Stimulated activated CD4-positive, alpha-beta T cell treated with anti-CD3 and anti-CD28 coated beads, Interleukin-4, amount 100 ng/mL, for 48 hours (primary cell): ENCODE data around the gene BAIAP2L2.
"Not testable (repeated sequence)": the region's sequence is repeated elsewhere in the genome, so short reads cannot be mapped to it uniquely, and the experiment has no call there.

Source experiments
- DNase-seq, 2 donors: peaks; one replicate each; pipeline ENCODE4 v3.0.0-alpha.2; 2020; ENCODE audit warnings: low read depth in 2 of 2

The BAIAP2L2 gene, protein sequence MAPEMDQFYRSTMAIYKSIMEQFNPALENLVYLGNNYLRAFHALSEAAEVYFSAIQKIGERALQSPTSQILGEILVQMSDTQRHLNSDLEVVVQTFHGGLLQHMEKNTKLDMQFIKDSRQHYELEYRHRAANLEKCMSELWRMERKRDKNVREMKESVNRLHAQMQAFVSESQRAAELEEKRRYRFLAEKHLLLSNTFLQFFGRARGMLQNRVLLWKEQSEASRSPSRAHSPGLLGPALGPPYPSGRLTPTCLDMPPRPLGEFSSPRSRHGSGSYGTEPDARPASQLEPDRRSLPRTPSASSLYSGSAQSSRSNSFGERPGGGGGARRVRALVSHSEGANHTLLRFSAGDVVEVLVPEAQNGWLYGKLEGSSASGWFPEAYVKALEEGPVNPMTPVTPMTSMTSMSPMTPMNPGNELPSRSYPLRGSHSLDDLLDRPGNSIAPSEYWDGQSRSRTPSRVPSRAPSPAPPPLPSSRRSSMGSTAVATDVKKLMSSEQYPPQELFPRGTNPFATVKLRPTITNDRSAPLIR

DNA sequence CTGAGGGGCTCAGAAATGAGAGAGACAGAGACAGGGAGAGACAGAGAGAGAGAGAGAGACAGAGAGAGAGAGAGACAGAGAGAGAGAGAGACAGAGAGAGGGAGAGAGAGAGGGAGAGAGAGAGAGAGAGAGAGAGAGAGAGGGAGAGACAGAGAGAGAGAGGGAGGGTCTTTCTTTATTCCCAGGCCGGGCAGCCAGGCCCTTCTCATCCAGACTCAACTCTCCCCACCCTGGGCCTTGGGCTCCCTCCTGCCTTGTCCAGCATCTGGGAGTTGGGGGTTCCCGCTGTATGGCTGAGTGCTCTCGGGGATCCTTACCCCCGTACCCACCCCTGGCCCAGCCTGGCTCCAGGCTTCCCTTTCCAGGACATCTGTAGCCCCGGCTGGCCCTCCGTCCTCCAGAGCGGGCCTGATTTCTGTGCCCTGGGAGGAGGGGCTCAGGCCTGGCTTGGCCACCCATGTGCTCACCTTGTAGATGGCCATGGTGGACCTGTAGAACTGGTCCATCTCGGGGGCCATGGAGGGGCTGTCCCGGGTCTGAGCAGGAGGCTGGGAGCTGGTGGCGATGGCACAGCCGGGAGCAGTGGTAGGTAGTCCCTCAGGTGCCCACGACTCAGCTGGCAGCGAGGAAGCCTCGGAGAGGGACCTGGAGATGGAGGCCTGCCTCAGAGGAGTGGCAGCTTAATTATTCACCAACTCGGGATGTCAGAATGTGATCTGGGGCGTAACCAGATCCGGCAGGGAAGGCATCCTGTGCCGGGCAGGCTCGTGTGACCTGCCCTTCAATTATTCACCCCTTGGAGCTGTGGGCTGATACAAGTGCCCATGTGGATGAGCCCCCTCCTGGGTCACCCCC is at the start of gene BAIAP2L2:
Gene BAIAP2L2, minus strand, starts transcription at position 677 of the 855 bp plus-strand sequence. Its CDS starts 159 bp downstream, at position 518.
- DNase-seq = no peak

DNA sequence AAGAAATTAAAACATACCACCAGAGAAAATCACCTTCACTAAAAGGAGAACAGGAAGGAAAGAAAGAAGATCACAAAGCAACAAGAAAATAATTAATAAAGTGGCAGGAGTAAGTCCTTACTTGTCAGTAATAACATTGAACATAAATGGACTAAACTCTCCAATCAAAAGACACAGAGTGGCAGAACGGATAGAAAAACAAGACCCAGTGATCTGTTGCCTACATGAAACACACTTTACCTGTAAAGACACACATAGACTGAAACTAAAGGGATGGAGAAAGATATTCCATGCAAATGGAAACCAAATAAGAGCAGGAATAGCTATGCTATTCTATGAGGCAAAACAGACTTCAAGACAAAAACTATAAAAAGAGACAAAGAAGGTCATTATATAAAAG is 45.2 kb upstream of the BAIAP2L2 start:
- DNase-seq = no peak

DNA sequence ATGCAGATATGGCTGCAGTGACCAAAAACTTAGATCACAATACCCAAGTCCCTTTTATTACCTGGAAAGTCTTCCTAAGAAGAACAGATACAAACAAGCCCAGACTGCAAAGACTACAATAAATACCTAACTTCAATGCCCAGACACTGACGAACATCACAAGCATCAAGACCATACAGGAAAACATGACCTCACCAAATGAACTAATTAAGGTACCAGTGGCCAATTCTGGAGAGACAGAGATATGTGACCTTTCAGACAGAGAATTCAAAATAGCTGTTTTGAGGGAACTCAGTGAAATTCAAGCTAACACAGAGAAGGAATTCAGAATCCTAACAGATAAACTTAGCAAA is 44.1 kb upstream of the BAIAP2L2 start:
- not testable (repeated sequence) for DNase-seq

DNA sequence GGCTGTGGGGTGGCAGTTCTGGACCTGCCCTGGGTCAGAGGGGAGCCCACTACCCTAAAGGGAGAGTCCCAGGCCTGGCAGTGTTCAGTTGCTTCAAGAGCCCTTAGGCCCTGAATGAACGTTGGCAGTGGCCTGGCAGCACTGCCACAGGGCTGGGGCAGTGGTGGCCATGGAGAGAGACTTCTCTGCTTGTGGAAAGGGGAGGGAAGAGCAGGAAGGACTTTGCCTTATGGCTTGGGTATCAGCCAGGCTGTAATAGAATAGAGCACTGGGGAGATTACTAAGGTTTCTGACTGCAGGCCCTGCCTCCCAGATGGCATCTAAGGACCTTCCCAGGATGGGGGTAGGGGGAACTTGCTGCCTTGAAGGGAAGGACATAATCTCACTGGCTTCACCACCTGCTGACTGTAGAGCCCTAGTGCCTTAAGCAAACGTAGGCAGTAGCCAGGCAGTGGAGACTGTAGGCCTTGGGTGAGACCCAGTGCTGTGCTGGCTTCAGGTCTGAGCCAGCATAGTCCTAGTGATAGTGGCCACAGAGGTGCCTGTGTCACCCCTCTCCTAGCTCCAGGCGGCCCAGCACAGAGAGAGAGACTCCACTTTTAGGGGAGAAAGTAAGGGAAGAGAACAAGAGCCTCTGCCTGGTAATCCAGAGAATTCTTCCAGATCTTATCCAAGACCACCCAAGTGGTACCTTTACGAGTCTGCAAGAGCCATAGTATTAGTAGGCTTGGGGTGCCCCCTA is 43.5 kb upstream of the BAIAP2L2 start:
- DNase-seq = no peak

DNA sequence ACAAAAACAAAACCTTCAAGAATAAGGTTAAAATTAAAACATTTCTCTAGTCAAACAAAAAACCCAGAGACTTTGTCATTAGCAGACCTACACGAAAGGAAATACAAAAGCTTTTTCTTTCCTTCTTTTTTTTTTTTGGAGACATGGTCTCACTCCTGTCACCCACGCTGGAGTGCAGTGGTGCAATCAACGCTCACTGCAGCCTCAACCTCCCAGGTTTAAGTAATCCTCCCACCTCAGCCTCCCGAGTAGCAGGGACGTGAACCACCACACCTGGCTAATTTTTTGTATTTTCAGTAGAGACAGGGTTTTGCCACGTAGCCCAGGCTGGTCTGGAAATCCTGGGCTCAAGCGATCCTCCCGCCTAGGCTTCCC is 40.6 kb upstream of the BAIAP2L2 start:
- DNase-seq = no peak

DNA sequence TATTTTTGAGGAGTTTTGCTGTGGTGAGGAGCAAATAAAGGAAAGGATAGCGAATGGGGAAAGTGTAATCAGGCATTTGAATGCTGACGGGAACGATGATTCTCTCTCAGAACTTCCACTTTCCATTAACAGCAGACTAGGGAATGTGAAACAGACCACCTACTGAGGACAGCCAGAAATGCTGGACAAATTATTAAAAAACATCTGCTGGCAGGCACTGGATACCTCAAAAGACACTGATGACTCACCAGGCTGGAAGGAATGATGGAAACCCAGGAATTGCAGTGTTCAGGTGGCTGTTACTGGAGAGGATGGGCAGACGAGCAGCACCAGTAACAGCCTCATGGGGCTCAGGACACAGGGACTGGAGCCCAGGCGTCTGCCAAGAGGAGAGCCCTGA is 37.8 kb upstream of the BAIAP2L2 start:
- no peak for DNase-seq

DNA sequence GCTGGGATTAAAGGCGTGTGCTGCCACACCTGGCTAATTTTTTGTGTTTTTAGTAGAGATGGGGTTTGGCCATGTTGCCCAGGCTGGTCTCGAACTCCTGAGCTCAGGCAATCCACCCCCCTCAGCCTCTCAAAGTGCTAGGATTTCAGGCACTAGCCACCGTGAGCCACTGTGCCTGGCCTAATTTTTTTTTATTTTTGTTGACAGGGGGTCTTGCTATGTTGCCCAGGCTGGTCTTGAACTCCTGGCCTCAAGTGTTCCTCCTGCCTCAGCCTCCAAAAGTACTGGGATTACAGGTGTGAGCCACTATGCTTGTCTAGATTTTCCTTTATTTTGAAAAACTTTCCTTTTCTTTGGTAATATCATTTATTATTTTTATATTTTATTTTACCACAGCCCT is 35.7 kb upstream of the BAIAP2L2 start:
- not testable (repeated sequence) for DNase-seq

DNA sequence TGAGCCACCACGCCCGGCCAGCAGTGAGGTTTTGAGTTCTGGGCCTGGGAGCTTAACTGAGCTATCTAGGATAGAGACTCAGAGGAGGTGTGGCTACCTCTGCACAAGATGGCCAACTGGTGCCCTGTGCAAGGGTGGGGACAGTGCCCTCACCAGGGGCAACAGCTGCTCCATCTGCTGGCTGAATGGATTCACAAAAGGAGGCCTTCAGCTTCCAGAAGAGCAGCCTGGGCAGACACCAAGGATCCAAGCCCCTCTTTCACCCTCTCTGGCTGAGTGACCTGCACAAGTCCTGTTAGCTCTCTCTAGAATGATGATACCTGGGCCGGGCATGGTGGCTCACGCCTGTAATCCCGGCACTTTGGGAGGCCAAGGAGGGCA is 33.5 kb upstream of the BAIAP2L2 start:
- DNase-seq = no peak

DNA sequence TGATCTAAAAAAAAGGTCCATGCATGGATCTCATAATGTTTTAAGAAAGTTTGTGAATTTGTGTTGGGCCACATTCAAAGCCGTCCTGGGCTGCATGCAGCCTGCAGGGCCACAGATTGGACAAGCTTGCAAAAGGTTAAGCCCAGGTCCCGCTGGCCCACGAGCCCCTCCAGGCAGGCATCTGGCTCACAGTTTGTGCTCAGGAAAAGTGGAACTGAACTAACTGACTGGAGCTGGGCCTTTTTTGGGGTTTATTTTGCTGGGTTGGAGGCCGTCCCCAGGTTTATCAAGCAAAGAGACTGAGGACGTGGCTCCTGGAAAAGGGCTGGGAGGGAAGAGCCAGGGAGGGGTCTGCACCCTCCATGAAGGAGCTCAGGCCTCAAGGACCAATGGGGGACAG is 32.1 kb upstream of the BAIAP2L2 start:
- DNase-seq = no peak

DNA sequence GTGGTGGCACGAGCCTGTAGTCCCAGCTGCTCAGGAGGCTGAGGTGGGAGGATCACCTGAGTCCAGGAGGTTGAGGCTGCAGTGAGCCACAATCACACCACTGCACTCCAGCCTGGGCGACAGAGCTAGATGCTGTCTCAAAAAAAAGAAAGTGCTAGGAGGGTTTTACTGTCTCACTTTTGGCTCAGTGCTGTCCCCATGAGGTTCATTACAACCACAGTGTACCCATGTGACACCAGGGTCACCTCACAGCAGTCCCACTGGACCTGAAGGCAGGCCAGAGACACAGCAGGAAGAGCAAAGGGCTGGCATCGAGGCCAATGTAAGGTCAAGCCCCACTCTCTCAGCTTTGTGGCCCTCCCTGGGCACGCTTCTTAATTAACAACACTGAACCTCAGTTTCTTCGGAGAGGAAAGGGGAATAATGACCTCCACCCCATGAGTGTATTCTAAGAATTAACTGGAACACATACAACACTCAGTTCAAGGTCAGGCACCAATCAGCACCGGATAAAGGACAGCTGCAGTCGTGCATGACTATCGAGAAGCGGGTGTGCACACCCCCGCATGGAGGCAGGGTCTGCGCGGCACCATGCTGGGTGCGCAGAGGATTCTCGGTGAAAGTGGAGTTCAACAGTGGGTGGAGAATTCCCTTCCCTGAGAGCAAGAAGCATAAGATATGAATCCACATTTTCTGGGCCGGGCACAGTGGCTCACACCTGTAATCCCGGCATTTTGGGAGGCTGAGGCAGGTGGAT is 30.9 kb upstream of the BAIAP2L2 start:
- DNase-seq = no peak

DNA sequence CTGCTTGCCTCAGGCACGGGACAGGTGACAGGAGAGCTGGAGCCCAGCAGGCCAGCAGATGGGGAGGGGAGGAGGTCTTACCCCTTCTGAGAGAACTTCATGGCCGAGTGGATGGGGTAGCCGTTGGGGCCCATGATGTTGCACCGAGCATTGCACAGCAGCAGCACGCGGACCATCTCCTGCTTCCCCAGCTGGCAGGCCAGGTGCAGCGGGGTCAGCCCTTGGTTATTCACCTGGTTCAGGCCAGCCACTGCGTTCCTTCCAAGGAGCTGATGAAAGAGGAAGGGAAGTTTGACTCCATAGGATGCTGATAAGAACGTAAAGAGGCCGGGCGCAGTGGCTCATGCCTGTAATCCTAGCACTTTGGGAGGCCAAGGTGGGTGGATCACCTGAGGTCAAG is 29.4 kb upstream of the BAIAP2L2 start:
- no peak for DNase-seq

DNA sequence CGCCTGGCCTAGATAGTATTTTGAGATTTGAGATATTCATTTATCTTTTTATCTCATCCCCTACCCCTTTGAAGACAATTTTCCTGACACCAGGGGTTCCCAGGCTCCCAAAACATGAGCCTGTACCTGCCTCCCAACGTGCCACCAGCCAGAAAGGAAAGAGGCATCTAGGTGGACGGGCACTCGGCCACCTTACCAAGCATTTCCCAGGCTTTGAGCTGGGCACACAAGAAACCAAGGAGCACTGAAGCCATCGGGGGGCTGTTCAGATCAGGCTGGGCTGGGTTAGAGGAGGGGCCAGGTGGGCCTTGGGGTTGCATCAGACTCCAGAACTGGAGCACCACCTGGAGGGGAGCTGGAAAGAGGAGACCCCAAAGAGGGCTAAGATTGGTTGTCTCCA is 28.5 kb upstream of the BAIAP2L2 start:
- no peak for DNase-seq

DNA sequence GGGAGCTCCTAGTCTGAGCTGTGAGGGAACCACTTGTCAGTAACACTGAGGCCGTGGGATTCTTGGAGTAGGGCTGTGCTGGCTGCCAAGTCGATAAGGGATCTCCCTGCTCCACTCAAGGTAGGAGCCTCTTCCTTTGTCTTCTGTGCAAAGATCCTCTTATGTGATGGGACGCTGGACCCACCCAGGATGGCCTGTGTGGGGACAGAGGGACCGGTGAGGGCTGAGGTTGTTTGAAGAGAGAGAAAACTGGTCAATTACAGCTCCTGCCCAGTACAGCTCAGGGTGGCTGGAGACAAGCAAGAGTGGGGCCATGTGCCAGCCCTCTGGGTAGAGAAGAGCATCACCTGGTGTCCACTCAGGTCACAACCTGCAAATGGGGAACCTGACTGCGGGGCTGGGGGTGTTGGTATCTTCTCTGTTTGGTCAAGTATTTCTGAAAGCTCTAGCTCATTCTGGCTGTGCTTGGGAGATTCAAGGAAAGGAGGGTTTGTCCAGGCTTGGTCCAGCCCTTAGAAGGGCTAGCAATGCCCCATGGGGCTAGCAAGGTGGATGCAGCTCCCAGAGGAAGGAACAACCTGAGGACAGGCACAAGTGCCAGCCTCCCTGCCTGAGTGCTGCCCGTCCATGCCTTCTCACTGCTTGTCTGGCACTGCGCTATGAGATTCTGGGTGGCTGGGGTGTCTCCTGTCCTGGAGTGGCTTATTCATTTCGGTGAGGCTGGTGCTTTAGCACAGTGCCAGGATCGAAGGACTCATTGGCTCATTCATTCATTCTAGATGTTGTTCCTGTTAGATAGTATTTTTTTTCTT is 27.6 kb upstream of the BAIAP2L2 start:
- no peak for DNase-seq

DNA sequence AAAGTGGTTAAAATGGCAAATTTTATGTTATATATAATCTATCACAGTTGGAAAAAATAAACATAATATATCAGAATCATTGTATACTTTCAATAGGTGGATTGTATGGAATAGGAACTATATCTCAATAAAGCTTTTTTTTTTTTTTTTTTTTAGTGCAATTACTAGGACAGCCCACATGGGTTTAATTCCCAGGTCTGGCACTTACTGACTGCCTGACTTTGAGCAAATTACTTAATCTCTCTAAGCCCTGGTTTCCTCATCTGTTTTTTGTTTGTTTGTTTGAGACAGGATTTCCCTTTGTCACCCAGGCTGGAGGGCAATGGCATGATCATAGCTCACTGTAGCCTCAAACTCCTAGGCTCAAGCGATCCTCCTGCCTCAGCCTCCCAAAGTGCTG is 26.1 kb upstream of the BAIAP2L2 start:
- DNase-seq = no peak

DNA sequence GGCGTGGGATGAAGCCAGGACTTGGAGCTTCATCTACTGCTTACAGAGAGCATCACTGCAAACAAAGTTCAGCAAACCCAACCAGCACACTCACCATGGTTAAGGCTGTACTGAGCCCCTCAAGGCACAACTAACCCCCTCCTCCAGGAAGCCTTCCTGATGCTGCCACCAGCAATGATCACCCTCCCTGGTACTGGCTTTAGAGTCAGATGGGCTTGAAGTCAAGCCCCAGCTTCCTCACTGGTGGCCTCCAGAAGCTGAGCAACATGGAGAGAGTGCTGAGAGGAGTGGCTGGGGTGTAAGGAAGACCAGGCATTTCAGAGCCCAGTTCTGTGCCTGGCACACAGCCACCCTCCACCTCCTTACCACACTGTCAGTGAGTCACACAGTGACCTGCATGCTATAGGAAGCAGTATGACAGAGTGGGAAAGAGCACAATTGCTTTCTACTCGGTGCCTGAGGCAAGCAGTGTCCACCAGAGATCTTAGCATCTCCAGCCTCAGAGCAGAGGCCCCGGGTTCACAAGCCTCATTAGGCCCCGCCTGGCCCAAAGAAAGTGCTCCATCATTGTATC is 24.7 kb upstream of the BAIAP2L2 start:
- DNase-seq = peak in 1 of 2 donors; percentile 2

DNA sequence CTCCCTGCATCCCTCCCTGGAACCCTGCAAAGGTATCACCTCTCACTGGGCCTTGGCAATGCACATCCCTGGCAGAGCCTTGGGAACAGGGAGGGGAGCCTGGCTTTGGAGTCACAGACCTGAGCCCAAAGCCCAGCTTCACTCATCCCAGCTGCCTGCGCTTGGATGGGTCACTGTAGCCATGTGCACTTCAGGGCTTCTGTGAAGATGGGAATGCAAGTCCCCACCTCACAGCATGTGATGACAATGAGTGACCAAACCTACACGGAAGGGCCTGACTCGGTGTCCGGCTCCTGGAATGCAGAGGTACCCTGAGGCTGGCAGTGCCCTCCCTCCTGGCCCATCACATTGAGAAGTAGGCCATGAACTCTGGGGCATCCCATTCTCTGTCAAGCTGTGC is 22.8 kb upstream of the BAIAP2L2 start:
- no peak for DNase-seq

DNA sequence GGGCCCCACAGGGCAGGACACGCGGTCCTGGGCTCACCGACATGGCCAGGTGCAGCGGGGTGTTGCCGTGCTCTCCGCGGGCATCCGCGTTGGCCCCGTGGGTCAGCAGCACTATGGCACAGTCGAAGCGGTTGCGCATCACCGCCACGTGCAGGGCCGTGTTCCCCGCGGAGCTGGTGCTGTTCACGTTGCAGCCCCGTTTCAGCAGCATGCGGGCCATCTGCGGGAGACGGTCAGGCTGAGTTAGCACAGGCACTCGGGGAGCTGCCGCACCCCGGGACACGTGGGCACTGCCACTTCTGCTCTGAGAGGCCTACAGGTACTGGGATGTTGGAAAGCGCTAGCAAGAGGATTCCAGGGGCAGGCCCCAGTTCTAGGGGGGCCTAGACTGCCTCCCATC is 22.3 kb upstream of the BAIAP2L2 start:
- no peak for DNase-seq

DNA sequence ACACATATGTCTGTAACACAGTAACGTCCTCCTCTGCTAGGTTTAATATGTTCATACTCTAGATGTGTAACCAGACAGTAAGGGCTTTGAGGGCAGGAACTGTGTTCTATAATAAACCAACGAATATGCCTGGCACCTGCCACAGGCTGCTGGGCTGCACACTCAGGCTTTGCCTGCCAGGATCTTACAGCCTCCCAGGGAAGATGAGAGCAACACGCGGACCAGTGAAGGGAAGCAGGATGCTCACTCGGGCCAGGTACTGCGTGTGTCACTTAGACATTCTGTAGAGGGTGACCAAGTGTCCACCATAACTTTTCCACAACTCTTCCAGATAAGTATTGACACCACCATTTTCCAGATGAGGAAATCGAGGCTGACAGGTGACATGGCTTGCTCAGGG is 21.7 kb upstream of the BAIAP2L2 start:
- no peak for DNase-seq

DNA sequence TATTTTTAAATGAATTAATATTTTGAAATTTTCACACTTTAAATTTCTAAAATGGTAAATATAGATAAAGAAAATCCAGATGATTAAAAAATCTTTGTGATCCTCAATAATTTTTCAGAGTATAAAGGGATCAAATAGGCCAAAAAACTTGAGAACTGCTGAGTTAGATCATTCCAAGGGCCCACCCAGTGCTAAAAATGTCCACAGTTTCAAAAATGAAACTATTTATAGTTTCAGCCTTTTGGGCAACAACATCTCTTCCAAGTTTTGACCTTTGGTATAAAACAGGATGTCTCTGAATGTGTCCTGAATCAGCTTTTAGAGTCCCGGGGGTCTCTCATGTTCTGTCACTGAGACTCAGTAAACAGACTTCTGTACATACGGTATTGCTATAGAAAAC is 20.9 kb upstream of the BAIAP2L2 start:
- no peak for DNase-seq

DNA sequence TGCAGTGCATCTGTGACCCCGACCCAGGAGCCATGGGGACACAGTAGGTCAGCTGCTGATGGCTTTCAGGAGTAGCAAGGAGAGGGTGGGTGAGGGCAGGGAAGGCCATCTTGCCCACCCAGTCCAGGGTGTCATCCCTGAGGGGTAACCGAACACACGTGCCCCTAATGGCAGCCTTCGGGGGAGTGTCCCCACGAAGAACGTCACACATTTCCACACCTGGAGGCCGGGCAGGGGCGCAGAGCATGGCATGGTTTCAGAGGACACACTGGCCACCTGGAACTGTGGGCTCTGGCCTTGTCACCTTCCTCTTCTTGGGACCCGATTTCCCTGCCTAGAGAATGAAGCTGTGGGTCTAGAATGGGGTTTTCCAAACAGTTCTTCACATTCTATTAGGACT is 19.4 kb upstream of the BAIAP2L2 start:
- DNase-seq = no peak
